ENCODE measurements around the gene FBXO33. TPM values are rescaled to one million over a fixed set of nuclear protein-coding genes. Genes with fewer than 3 reads are reported as not detected.

Gene FBXO33
- total RNA-seq, 4 donors from 2014 or later: 11.5 to 16.5 (median 12.1) TPM

- no peak for TF ChIP-seq CTCF (IDR thresholded peaks at IDR 0.05; ENCODE audit: low read depth)
These were observed 16.2 kb downstream of the FBXO33 start for GRCh38 chr14:39416072-39416471.

GRCh38 chr14:39406560-39406959, 25.7 kb downstream of the FBXO33 start:
- TF ChIP-seq CTCF (IDR thresholded peaks at IDR 0.05; ENCODE audit: low read depth): no peak

- TF ChIP-seq CTCF (IDR thresholded peaks at IDR 0.05; ENCODE audit: low read depth): no peak
These were observed 33.9 kb downstream of the FBXO33 start for GRCh38 chr14:39398382-39398781.

GRCh38 chr14:39396448-39396847, 35.8 kb downstream of the FBXO33 start:
- no peak for TF ChIP-seq CTCF (IDR thresholded peaks at IDR 0.05; ENCODE audit: low read depth)

GRCh38 chr14:39395555-39396254, 36.5 kb downstream of the FBXO33 start:
- no peak for TF ChIP-seq CTCF (IDR thresholded peaks at IDR 0.05; ENCODE audit: low read depth)

- TF ChIP-seq CTCF (IDR thresholded peaks at IDR 0.05; ENCODE audit: low read depth): no peak
These were observed 38.9 kb downstream of the FBXO33 start for GRCh38 chr14:39393289-39393688.

- no peak for TF ChIP-seq CTCF (IDR thresholded peaks at IDR 0.05; ENCODE audit: low read depth)
These were observed 48.1 kb downstream of the FBXO33 start for GRCh38 chr14:39384177-39384576.
